Loucy (cell line): ENCODE data around the gene ARID3B.

Source experiments
- H2AFZ ChIP-seq: fragments of 200-600 bp; sonication (generic); 2 replicates; pipeline ENCODE4 v1.6.0; 2016; ENCODE audit warnings: antibody characterized with exemption, mild to moderate bottlenecking, low read length, moderate library complexity
- H3F3A ChIP-seq: fragments of 200-600 bp; 2 replicates; pipeline ENCODE4 v1.6.0; 2016; ENCODE audit warnings: antibody characterized with exemption, low read depth, mild to moderate bottlenecking
- H3K27me3 ChIP-seq: fragments of 200-600 bp; sonication (generic); 2 replicates; pipeline ENCODE4 v1.6.1; 2014; ENCODE audit warnings: low read length, mild to moderate bottlenecking; ENCODE audit not compliant: insufficient read depth, poor library complexity, severe bottlenecking
- H3K36me3 ChIP-seq: fragments of 200-600 bp; sonication (generic); 2 replicates; pipeline ENCODE4 v1.6.1; 2016; ENCODE audit warnings: low read length; ENCODE audit not compliant: insufficient read depth
- H3K4me1 ChIP-seq: fragments of 200-600 bp; sonication (generic); 2 replicates; pipeline ENCODE4 v1.5.1; 2014; ENCODE audit warnings: low read length, mild to moderate bottlenecking; ENCODE audit not compliant: insufficient read depth, poor library complexity, severe bottlenecking
- H3K4me2 ChIP-seq: fragments of 200-600 bp; sonication (generic); 2 replicates; pipeline ENCODE4 v1.6.0; 2014; ENCODE audit warnings: antibody characterized with exemption, low read length, low read depth, mild to moderate bottlenecking; ENCODE audit not compliant: poor library complexity, severe bottlenecking
- H3K4me3 ChIP-seq: fragments of 200-600 bp; sonication (generic); 2 replicates; pipeline ENCODE4 v1.5.1; 2014; ENCODE audit warnings: low read length, mild to moderate bottlenecking, mixed read lengths; ENCODE audit not compliant: poor library complexity, severe bottlenecking
- H3K79me2 ChIP-seq: fragments of 200-600 bp; sonication (generic); 2 replicates; pipeline ENCODE4 v1.6.1; 2014; ENCODE audit warnings: low read length; ENCODE audit not compliant: insufficient read depth
- H3K9ac ChIP-seq: fragments of 200-600 bp; sonication (generic); 2 replicates; pipeline ENCODE4 v1.6.0; 2014; ENCODE audit warnings: mild to moderate bottlenecking, low read depth, low read length, moderate library complexity; ENCODE audit not compliant: poor library complexity, severe bottlenecking
- H3K9me2 ChIP-seq: fragments of 200-600 bp; sonication (generic); replicated peaks from 2 replicates; pipeline ENCODE4 v1.6.1; 2016; ENCODE audit warnings: low read depth, low read length, mixed read lengths
- H3K9me3 ChIP-seq: fragments of 200-600 bp; sonication (generic); 2 replicates; pipeline ENCODE4 v1.6.1; 2014; ENCODE audit warnings: mild to moderate bottlenecking, antibody characterized with exemption, low read length, low read depth; ENCODE audit not compliant: insufficient read depth
- H4K20me1 ChIP-seq: fragments of 200-600 bp; sonication (generic); 2 replicates; pipeline ENCODE4 v1.6.0; 2014; ENCODE audit warnings: antibody characterized with exemption, low read length, mild to moderate bottlenecking; ENCODE audit not compliant: insufficient read depth, poor library complexity, severe bottlenecking
- EZH2phosphoT487 ChIP-seq: fragments of 200-600 bp; IDR thresholded peaks from 2 replicates; pipeline ENCODE4 v1.6.1; 2018; ENCODE audit warnings: antibody characterized with exemption, mild to moderate bottlenecking, moderate library complexity, borderline replicate concordance
- TF ChIP-seq, protein P1 (sequence below): fragments of 200-600 bp; sonication (generic); conservative IDR thresholded peaks from 2 replicates; pipeline ENCODE4 v1.5.1; 2014; ENCODE audit warnings: mild to moderate bottlenecking, antibody characterized with exemption, low read length

The ARID3B gene

DNA sequence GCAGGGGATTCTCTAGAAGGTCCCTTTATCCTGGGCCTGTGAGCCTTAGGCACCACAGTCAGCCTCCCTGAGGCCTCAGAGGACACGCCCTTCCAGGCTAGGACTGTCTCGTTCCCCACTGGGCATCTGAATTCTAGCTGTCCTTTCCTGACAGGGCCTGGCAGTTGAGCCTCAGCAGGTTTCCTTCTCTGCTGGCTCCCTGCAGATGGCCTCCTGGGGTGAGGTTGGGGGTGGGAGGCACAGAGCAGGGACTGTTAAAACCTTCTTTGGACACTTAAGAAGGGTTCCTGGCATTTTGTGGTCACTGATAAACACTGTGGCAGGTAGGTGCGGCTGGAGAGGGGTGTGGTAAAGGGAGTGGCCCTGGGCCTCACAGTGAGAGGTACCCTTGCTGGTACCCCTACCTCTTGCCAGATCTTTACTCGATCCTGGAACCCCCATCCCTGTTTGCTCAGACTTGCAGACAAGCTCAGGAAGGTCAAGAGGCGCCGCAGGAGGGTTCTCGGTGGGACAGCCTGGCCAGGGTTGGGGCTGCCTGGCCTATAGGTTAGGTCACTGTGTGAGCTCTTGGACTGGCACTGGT lies 83.1 kb downstream of the ARID3B start:
- no peak overlapping the region for H3K9ac ChIP-seq
- no peaks in the 10 kb centered on the region for H3F3A ChIP-seq
- H3K9me2 ChIP-seq: no peaks in the 10 kb centered on the region
- H3K9me3 ChIP-seq: no peaks in the 10 kb centered on the region
- H3K4me1 ChIP-seq: no peaks in the 10 kb centered on the region
- H3K27me3 ChIP-seq: no peaks in the 10 kb centered on the region
- no peak overlapping the region for H2AFZ ChIP-seq
- TF ChIP-seq, protein P1, sequence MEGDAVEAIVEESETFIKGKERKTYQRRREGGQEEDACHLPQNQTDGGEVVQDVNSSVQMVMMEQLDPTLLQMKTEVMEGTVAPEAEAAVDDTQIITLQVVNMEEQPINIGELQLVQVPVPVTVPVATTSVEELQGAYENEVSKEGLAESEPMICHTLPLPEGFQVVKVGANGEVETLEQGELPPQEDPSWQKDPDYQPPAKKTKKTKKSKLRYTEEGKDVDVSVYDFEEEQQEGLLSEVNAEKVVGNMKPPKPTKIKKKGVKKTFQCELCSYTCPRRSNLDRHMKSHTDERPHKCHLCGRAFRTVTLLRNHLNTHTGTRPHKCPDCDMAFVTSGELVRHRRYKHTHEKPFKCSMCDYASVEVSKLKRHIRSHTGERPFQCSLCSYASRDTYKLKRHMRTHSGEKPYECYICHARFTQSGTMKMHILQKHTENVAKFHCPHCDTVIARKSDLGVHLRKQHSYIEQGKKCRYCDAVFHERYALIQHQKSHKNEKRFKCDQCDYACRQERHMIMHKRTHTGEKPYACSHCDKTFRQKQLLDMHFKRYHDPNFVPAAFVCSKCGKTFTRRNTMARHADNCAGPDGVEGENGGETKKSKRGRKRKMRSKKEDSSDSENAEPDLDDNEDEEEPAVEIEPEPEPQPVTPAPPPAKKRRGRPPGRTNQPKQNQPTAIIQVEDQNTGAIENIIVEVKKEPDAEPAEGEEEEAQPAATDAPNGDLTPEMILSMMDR: no peak
- no peak for TF ChIP-seq EZH2phosphoT487
- H3K4me3 ChIP-seq: no peak overlapping the region
- peaks cover 99% of the 10 kb centered on the region; the same call in 1 of the 2 replicates for H3K36me3 ChIP-seq
- H3K79me2 ChIP-seq: peaks cover 52% of the 10 kb centered on the region
- H3K4me2 ChIP-seq: no peak overlapping the region
- peaks cover 51% of the 10 kb centered on the region for H4K20me1 ChIP-seq

DNA sequence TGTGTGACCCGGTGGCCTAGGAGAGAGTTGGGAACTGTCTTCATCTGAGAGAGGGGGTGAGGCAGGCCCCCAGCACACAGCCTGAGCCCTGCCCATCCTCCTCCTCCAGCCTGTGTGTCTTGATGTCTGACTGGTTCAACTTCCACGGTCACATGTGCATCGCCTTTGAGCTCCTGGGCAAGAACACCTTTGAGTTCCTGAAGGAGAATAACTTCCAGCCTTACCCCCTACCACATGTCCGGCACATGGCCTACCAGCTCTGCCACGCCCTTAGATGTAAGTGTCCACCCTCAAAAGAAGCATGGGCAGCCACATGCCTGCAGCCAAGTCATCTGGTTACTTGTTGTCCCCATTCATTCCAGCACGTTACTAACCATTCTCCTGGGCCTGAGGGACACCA lies 84.7 kb downstream of the ARID3B start:
- peaks cover 36% of the 10 kb centered on the region for H4K20me1 ChIP-seq
- no peaks in the 10 kb centered on the region for H3F3A ChIP-seq
- H3K9ac ChIP-seq: no peak overlapping the region
- no peak overlapping the region for H3K4me2 ChIP-seq
- H3K27me3 ChIP-seq: no peaks in the 10 kb centered on the region
- no peak overlapping the region for H3K4me3 ChIP-seq
- no peaks in the 10 kb centered on the region for H3K4me1 ChIP-seq
- TF ChIP-seq, protein P1: no peak
- TF ChIP-seq EZH2phosphoT487: no peak
- H3K9me2 ChIP-seq: no peaks in the 10 kb centered on the region
- no peaks in the 10 kb centered on the region for H3K9me3 ChIP-seq
- no peak overlapping the region for H2AFZ ChIP-seq
- H3K36me3 ChIP-seq: peaks cover 98% of the 10 kb centered on the region; the same call in 1 of the 2 replicates
- peaks cover 36% of the 10 kb centered on the region for H3K79me2 ChIP-seq

DNA sequence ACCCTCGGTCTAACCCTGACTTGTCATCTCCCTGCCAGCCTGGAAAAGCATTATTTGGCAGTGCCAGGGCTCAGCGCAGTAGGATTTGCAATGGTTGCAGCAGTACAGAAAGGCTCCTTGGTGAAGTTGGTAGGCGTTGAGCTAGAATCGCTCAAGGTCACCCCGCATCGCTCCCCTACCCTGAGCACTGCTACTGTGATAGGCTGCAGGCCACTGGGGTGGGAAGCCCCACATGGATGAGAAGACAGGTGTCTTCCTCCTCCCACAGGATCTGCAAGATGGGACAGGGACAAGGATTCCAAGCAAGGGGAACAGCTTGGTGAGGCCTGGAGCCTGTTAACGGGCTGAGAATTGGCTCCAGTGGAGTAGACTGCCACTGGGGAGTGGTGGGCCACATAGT lies 85.3 kb downstream of the ARID3B start:
- Histone ChIP-seq H3K9ac (no peak overlapping the region), H3K27me3 (no peaks in the 10 kb centered on the region), H3F3A (no peaks in the 10 kb centered on the region), H3K36me3 (peaks cover 98% of the 10 kb centered on the region; the same call in 1 of the 2 replicates), H2AFZ (no peak overlapping the region), H3K79me2 (peaks cover 29% of the 10 kb centered on the region), H4K20me1 (peaks cover 30% of the 10 kb centered on the region), H3K4me3 (no peak overlapping the region), H3K9me3 (no peaks in the 10 kb centered on the region), H3K4me2 (no peak overlapping the region), H3K4me1 (no peaks in the 10 kb centered on the region), H3K9me2 (no peaks in the 10 kb centered on the region)
- no peak for TF ChIP-seq EZH2phosphoT487
- TF ChIP-seq, protein P1: no peak
